Smooth muscle cell (in vitro differentiated cells): ENCODE results near the gene GRIN2A. TPM values are rescaled to one million over a fixed set of nuclear protein-coding genes. Genes with fewer than 3 reads are reported as not detected.

ENCODE experiments used
- DNase-seq: peaks from one replicate; lab custom pipeline; 2025; ENCODE audit not compliant: unreplicated experiment; lab: John Stamatoyannopoulos, UW
- H2AFZ ChIP-seq: fragments of 200-600 bp; sonication (generic); 2 replicates; pipeline ENCODE4 v1.6.0; 2016; ENCODE audit warnings: antibody characterized with exemption, low read depth, mild to moderate bottlenecking
- H3F3A ChIP-seq: fragments of 200-600 bp; sonication (generic); 2 replicates; pipeline ENCODE4 v1.6.0; 2017; ENCODE audit warnings: antibody characterized with exemption, low read depth
- H3K27ac ChIP-seq: fragments of 200-600 bp; sonication (generic); 2 replicates; pipeline ENCODE4 v1.5.1; 2016; ENCODE audit warnings: low read depth, mild to moderate bottlenecking
- H3K27me3 ChIP-seq: fragments of 200-600 bp; sonication (generic); 2 replicates; pipeline ENCODE4 v1.6.1; 2016; ENCODE audit warnings: low read depth, mild to moderate bottlenecking
- H3K36me3 ChIP-seq: fragments of 200-600 bp; sonication (generic); 2 replicates; pipeline ENCODE4 v1.5.1; 2016; ENCODE audit warnings: low read depth
- H3K4me1 ChIP-seq: fragments of 200-600 bp; sonication (generic); 2 replicates; pipeline ENCODE4 v1.5.1; 2016; ENCODE audit warnings: low read depth
- H3K4me2 ChIP-seq: fragments of 200-600 bp; sonication (generic); 2 replicates; pipeline ENCODE4 v1.6.0; 2016; ENCODE audit warnings: mild to moderate bottlenecking
- H3K4me3 ChIP-seq: fragments of 200-600 bp; sonication (generic); 2 replicates; pipeline ENCODE4 v1.5.1; 2016; ENCODE audit warnings: mild to moderate bottlenecking
- H3K79me2 ChIP-seq: fragments of 200-600 bp; sonication (generic); 2 replicates; pipeline ENCODE4 v1.6.0; 2016; ENCODE audit warnings: low read depth, mild to moderate bottlenecking
- H3K9ac ChIP-seq: fragments of 200-600 bp; sonication (generic); 2 replicates; pipeline ENCODE4 v1.6.0; 2016; ENCODE audit warnings: low read depth
- H3K9me3 ChIP-seq: fragments of 200-600 bp; sonication (generic); replicated peaks from 2 replicates; pipeline ENCODE4 v1.5.1; 2016; ENCODE audit warnings: low read depth
- H4K20me1 ChIP-seq: fragments of 200-600 bp; sonication (generic); 2 replicates; pipeline ENCODE4 v1.6.0; 2016; ENCODE audit warnings: low read depth
- WGBS: methylation state at CpG from one replicate; pipeline ENCODE4 v1.1.7; 2016; ENCODE audit warnings: low lambda C conversion rate; 5-methylcytosine and 5-hydroxymethylcytosine counted together
- polyA plus RNA-seq: library from polyadenylated mRNA; unstranded; fragments of >200 nt; fragmentation: Nextera tagmentation; extraction: Ambion mirVana; gene quantifications from 2 replicates; pipeline ENCODE4 v1.2.1, GENCODE V29; 2016
- total RNA-seq: library from RNA; depleted of rRNA; stranded (reverse); fragments of >200 nt; gene quantifications from 2 replicates; pipeline ENCODE4 v1.2.3, GENCODE V29; 2014
- TF ChIP-seq, protein P1 (sequence below): fragments of 200-600 bp; sonication (generic); IDR thresholded peaks from 2 replicates; pipeline ENCODE4 v1.5.1; 2017; ENCODE audit warnings: borderline replicate concordance, mild to moderate bottlenecking, antibody characterized with exemption; ENCODE audit not compliant: insufficient read depth, poor library complexity, severe bottlenecking

GRIN2A gene
- total and polyA plus RNA-seq, 2 experiments from 2014 or later, result 0.02 to 0.13 TPM

DNA sequence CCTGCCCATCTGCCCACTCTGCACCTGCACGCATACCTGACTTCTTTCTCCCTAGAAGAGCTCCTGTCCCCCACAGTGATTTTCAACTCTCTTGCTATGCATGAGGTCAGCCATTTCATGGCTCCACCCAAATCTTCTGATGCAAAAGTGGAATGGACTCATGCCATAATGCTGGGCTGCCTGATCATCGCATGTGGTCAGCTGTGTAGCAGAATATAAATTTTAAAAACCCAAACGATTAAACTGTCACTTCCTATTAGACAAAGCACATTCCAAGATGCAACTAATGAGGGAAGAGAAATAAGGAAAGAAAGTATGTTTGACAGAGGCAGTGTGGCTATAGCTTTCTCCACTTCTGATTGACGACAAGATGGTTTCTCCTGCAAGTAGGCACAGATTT is 26.1 kb downstream of the GRIN2A start:
- H3K4me3 ChIP-seq, result no peak overlapping the region
- H3K79me2 ChIP-seq, result no peaks in the 10 kb centered on the region
- 91% methylated on average over 4 of the region's 4 CpGs for WGBS
- no peak overlapping the region for H3K4me2 ChIP-seq
- no peak overlapping the region for H3K27ac ChIP-seq
- H3K9me3 ChIP-seq, result no peaks in the 10 kb centered on the region
- no peaks in the 10 kb centered on the region for H3K27me3 ChIP-seq
- H4K20me1 ChIP-seq, result no peaks in the 10 kb centered on the region
- H3K9ac ChIP-seq, result no peak overlapping the region
- H2AFZ ChIP-seq, result no peak overlapping the region
- TF ChIP-seq, protein P1, sequence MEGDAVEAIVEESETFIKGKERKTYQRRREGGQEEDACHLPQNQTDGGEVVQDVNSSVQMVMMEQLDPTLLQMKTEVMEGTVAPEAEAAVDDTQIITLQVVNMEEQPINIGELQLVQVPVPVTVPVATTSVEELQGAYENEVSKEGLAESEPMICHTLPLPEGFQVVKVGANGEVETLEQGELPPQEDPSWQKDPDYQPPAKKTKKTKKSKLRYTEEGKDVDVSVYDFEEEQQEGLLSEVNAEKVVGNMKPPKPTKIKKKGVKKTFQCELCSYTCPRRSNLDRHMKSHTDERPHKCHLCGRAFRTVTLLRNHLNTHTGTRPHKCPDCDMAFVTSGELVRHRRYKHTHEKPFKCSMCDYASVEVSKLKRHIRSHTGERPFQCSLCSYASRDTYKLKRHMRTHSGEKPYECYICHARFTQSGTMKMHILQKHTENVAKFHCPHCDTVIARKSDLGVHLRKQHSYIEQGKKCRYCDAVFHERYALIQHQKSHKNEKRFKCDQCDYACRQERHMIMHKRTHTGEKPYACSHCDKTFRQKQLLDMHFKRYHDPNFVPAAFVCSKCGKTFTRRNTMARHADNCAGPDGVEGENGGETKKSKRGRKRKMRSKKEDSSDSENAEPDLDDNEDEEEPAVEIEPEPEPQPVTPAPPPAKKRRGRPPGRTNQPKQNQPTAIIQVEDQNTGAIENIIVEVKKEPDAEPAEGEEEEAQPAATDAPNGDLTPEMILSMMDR, result no peak
- no peak for DNase-seq
- no peaks in the 10 kb centered on the region for H3K36me3 ChIP-seq
- no peaks in the 10 kb centered on the region for H3F3A ChIP-seq
- no peaks in the 10 kb centered on the region for H3K4me1 ChIP-seq

DNA sequence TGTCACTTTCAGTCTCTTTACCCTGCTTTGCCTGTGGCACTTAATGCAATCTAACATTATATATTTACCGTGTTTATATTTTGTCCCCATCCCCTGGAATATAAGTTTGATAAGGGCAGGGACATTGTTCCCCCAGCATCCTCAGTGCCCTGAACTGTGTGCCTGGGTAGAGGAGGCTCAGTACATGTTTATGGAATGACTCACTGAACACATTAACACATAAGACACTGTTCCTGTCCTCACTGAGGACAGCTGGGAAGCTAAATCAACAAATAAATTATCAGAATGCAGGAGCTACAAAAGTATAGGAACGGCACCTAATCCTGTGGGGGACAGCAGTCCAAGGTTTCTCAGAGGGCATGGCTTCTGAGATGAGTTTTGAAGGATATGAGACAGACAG is 27.8 kb downstream of the GRIN2A start:
- H3K4me1 ChIP-seq, result no peaks in the 10 kb centered on the region
- no peak overlapping the region for H2AFZ ChIP-seq
- no peak overlapping the region for H3K4me3 ChIP-seq
- no peaks in the 10 kb centered on the region for H3K36me3 ChIP-seq
- no peak overlapping the region for H3K27ac ChIP-seq
- TF ChIP-seq, protein P1, result no peak
- H4K20me1 ChIP-seq, result no peaks in the 10 kb centered on the region
- H3K79me2 ChIP-seq, result no peaks in the 10 kb centered on the region
- peaks cover 9% of the 10 kb centered on the region for H3K27me3 ChIP-seq
- H3K9me3 ChIP-seq, result no peaks in the 10 kb centered on the region
- H3K9ac ChIP-seq, result no peak overlapping the region
- no peak overlapping the region for H3K4me2 ChIP-seq
- no peak for DNase-seq
- no peaks in the 10 kb centered on the region for H3F3A ChIP-seq
- 58% methylated on average over 2 of the region's 2 CpGs for WGBS

- H3K79me2 ChIP-seq, result no peaks in the 10 kb centered on the region
- H3K27ac ChIP-seq, result no peak overlapping the region
- H3K4me3 ChIP-seq, result no peak overlapping the region
- H3K27me3 ChIP-seq, result peaks cover 12% of the 10 kb centered on the region
- WGBS, result 82% methylated on average over 8 of the region's 8 CpGs
- no peaks in the 10 kb centered on the region for H3K4me1 ChIP-seq
- no peak overlapping the region for H3K9ac ChIP-seq
- H3K36me3 ChIP-seq, result no peaks in the 10 kb centered on the region
- TF ChIP-seq, protein P1, result no peak
- DNase-seq, result no peak
- H2AFZ ChIP-seq, result no peak overlapping the region
- H3F3A ChIP-seq, result no peaks in the 10 kb centered on the region
- H3K9me3 ChIP-seq, result no peaks in the 10 kb centered on the region
- no peaks in the 10 kb centered on the region for H4K20me1 ChIP-seq
- H3K4me2 ChIP-seq, result no peak overlapping the region
Observed at GRCh38 chr16:10153985-10154384, 28.2 kb downstream of the GRIN2A start.

- TF ChIP-seq, protein P1, result no peak
- DNase-seq, result no peak
- Histone ChIP-seq H3K4me1 (no peaks in the 10 kb centered on the region), H3K79me2 (no peaks in the 10 kb centered on the region), H3K9ac (no peak overlapping the region), H2AFZ (no peak overlapping the region), H3K4me3 (no peak overlapping the region), H3F3A (no peaks in the 10 kb centered on the region), H4K20me1 (no peaks in the 10 kb centered on the region), H3K4me2 (no peak overlapping the region), H3K27ac (no peak overlapping the region), H3K9me3 (no peaks in the 10 kb centered on the region), H3K36me3 (no peaks in the 10 kb centered on the region), H3K27me3 (peaks cover 21% of the 10 kb centered on the region)
- 83% methylated on average over 6 of the region's 6 CpGs for WGBS
Observed at GRCh38 chr16:10151718-10152117, 30.5 kb downstream of the GRIN2A start.
